NCI-H345 treated with DMSO at 0.1 percent for 48 hours (cell line): ENCODE data around the gene SPAG4.

ENCODE experiments used
- DNase-seq: peaks from one replicate; lab custom pipeline; 2025; ENCODE audit not compliant: unreplicated experiment; lab: John Stamatoyannopoulos, UW

The SPAG4 gene

GRCh38 chr20:35652641-35653429 is 37.2 kb downstream of the SPAG4 start:
- DNase-seq, result no peak

- no peak for DNase-seq
Measured at GRCh38 chr20:35653430-35653734, 37.8 kb downstream of the SPAG4 start.

- no peak for DNase-seq
Measured at GRCh38 chr20:35653893-35654292, 38.3 kb downstream of the SPAG4 start.

GRCh38 chr20:35654415-35654814 is 38.8 kb downstream of the SPAG4 start:
- DNase-seq, result no peak

GRCh38 chr20:35657271-35657670 is 41.6 kb downstream of the SPAG4 start:
- no peak for DNase-seq

- no peak for DNase-seq
Measured at GRCh38 chr20:35660122-35660937, 44.7 kb downstream of the SPAG4 start.

GRCh38 chr20:35661053-35661452 is 45.4 kb downstream of the SPAG4 start:
- no peak for DNase-seq

- no peak for DNase-seq
Measured at GRCh38 chr20:35661908-35662307, 46.3 kb downstream of the SPAG4 start.

- DNase-seq, result no peak
Measured at GRCh38 chr20:35662551-35662950, 46.9 kb downstream of the SPAG4 start.

GRCh38 chr20:35663516-35664465 is 48.2 kb downstream of the SPAG4 start:
- DNase-seq, result peak; percentile 25

- peak; percentile 96 for DNase-seq
Measured at GRCh38 chr20:35664466-35665206, 49.0 kb downstream of the SPAG4 start, which contains the start of the genes CPNE1 and RBM12. Gene CPNE1 (minus strand): TSS chr20:35664900. CDS start chr20:35632923, 31,977 bp downstream. Gene RBM12 (minus strand): TSS chr20:35664900. CDS start chr20:35655322, 9,578 bp downstream.

GRCh38 chr20:35665949-35666288 is 50.3 kb downstream of the SPAG4 start:
- DNase-seq, result no peak

GRCh38 chr20:35669221-35669620 is 53.6 kb downstream of the SPAG4 start:
- no peak for DNase-seq

- no peak for DNase-seq
Measured at GRCh38 chr20:35669681-35670080, 54.1 kb downstream of the SPAG4 start.
